Calu3 (cell line): ENCODE data around the gene LMTK2. TPM values are rescaled to one million over a fixed set of nuclear protein-coding genes. Genes with fewer than 3 reads are reported as not detected.

Experiments used
- BruUV-seq: library from RNA; stranded (reverse); fragments of 400-500 nt; replicated peaks from 2 replicates; lab custom pipeline; 2021; lab: Mats Ljungman, UMichigan
- CTCF ChIA-PET: fragments of 300-600 bp; sonication (Branson Sonifier 250); formaldehyde crosslinking; loops from one replicate; lab custom pipeline; 2022; ENCODE audit warnings: antibody characterized with exemption; lab: Charles Lee
- DNase-seq: peaks from one replicate; pipeline ENCODE4 v3.0.0; 2022
- H3K27ac Mint-ChIP-seq: one replicate; pipeline ENCODE4 v1.8.0; 2022; ENCODE audit warnings: mixed read lengths; ENCODE audit not compliant: unreplicated experiment
- H3K27me3 Mint-ChIP-seq: one replicate; pipeline ENCODE4 v1.8.0; 2022; ENCODE audit warnings: mixed read lengths; ENCODE audit not compliant: unreplicated experiment
- H3K36me3 Mint-ChIP-seq: one replicate; pipeline ENCODE4 v1.8.0; 2022; ENCODE audit warnings: mild to moderate bottlenecking, moderate library complexity, mixed read lengths; ENCODE audit not compliant: insufficient read depth, unreplicated experiment
- H3K4me1 Mint-ChIP-seq: one replicate; pipeline ENCODE4 v1.8.0; 2022; ENCODE audit warnings: mild to moderate bottlenecking, low read depth, mixed read lengths; ENCODE audit not compliant: unreplicated experiment
- H3K4me3 Mint-ChIP-seq: one replicate; pipeline ENCODE4 v1.8.0; 2022; ENCODE audit warnings: mild to moderate bottlenecking, low read depth, moderate library complexity, mixed read lengths; ENCODE audit not compliant: unreplicated experiment
- H3K9me3 Mint-ChIP-seq: one replicate; pipeline ENCODE4 v1.8.0; 2022; ENCODE audit warnings: low read depth, mixed read lengths; ENCODE audit not compliant: unreplicated experiment
- intact Hi-C: fragments of 100-400 bp; cut with micrococcal nuclease; formaldehyde crosslinking; loops from one replicate; pipeline ENCODE4 v1.10.0; 2022; ENCODE audit not compliant: unreplicated experiment
- total RNA-seq: library from RNA; stranded (reverse); gene quantifications from 2 replicates; pipeline ENCODE4 v1.2.3, GENCODE V29; 2022
- TF ChIP-seq, protein P1 (sequence below): fragments of 200-600 bp; IDR thresholded peaks from one replicate; pipeline ENCODE4 v1.8.0; 2022; ENCODE audit warnings: antibody characterized with exemption; ENCODE audit not compliant: unreplicated experiment

Gene LMTK2
- total RNA-seq, 1 experiment from 2014 or later: 29.9 TPM

DNA sequence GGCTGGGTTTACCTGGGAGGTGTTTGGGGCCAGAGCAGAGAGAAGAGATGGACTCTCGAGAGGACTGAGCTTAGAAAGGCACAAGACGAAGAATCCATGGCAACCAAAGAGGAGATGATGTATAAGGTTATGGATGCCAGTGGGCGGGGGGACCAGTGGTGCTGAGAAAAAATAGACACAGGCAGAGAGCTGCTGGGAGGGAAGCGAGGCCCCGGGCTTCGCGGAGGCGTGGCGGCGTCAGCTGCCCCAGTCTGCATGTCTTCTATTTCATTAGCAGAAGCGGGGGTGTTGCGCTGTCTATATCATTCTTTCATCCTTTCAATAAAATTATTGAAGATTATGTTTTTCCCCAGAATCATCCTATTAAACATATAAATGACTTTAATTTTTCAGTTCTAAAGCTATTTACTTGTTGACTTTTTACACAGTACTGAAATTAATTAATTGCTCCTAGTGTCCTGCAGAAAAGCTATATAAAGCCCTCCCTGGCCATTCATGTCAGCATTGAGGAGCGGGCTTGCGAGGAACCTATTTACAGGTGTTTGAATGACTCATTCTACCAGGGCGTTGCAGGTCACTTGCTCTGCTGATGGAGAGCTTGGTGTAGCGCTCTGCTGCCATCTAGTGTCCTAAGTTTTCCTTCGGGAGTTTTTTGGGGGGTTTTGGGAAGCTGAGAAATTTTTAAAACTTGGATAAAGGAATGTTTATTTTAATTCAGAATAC, 61.7 kb downstream of the LMTK2 start:
- CTCF ChIA-PET: interaction anchor here (1.0 to 2.0 kb wide), 4 partner anchors 33 to 146 kb away, joined by 3 to 32 read pairs (median 4); no protein-coding TSS in a partner anchor

DNA sequence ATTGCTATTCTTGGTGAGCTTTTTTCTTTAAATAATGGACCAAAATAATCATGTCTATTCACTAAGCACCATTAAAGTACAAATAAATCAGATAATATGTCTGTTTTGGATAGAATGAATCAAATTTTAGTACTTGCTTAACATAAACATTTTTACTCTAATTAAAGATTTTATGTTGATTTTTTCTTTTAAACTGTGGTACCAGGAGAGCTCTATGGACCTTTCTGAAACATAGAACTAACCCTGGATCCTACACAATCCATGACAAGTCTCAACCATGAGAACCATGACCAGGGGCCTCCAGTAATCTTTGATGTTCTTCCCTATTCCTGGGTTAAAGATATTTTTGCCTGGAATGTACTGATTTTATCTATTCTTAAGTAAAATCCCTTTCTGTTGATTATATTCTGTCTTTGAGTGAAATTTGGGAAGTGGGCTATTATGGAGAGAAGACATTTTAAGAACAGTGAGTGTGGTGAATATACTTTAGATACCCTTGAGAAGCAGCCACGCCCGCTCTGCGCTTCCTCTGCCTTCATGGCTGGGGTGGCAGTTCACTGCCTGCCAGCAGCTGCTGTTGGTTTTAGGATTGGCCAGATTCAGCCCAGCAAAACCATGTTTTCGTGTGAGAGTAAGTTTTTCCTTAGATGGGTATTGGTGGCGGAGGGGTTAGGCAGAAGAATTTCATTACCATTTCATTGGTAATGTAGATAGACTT, 62.4 kb downstream of the LMTK2 start:
- H3K36me3 Mint-ChIP-seq: no peaks in the 10 kb centered on the region
- H3K27me3 Mint-ChIP-seq: no peaks in the 10 kb centered on the region
- no TSS peak for BruUV-seq
- TF ChIP-seq, protein P1, sequence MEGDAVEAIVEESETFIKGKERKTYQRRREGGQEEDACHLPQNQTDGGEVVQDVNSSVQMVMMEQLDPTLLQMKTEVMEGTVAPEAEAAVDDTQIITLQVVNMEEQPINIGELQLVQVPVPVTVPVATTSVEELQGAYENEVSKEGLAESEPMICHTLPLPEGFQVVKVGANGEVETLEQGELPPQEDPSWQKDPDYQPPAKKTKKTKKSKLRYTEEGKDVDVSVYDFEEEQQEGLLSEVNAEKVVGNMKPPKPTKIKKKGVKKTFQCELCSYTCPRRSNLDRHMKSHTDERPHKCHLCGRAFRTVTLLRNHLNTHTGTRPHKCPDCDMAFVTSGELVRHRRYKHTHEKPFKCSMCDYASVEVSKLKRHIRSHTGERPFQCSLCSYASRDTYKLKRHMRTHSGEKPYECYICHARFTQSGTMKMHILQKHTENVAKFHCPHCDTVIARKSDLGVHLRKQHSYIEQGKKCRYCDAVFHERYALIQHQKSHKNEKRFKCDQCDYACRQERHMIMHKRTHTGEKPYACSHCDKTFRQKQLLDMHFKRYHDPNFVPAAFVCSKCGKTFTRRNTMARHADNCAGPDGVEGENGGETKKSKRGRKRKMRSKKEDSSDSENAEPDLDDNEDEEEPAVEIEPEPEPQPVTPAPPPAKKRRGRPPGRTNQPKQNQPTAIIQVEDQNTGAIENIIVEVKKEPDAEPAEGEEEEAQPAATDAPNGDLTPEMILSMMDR: no peak
- CTCF ChIA-PET: interaction anchor here (0.7 to 2.0 kb wide), 5 partner anchors 34 to 204 kb away, joined by 3 to 32 read pairs (median 4); no protein-coding TSS in a partner anchor
- no peak overlapping the region for H3K27ac Mint-ChIP-seq
- H3K4me3 Mint-ChIP-seq: no peak overlapping the region
- no peaks in the 10 kb centered on the region for H3K9me3 Mint-ChIP-seq
- intact Hi-C loops: loop anchor here (1.0 to 2.0 kb wide), 2 partner anchors 58 to 148 kb away; no protein-coding TSS in a partner anchor
- DNase-seq: no peak
- H3K4me1 Mint-ChIP-seq: no peaks in the 10 kb centered on the region

More for the DNA sequence above, 61.7 kb downstream of the LMTK2 start:
- peak overlapping the region; percentile 2 for H3K27ac Mint-ChIP-seq
- TF ChIP-seq, protein P1: peak; percentile 68
- intact Hi-C loops: loop anchor here (1.0 to 2.0 kb wide), 2 partner anchors 58 to 147 kb away; no protein-coding TSS in a partner anchor
- no peaks in the 10 kb centered on the region for H3K27me3 Mint-ChIP-seq
- H3K9me3 Mint-ChIP-seq: no peaks in the 10 kb centered on the region
- no peaks in the 10 kb centered on the region for H3K4me1 Mint-ChIP-seq
- DNase-seq: peak; percentile 66
- BruUV-seq: no TSS peak
- no peaks in the 10 kb centered on the region for H3K36me3 Mint-ChIP-seq
- H3K4me3 Mint-ChIP-seq: no peak overlapping the region

DNA sequence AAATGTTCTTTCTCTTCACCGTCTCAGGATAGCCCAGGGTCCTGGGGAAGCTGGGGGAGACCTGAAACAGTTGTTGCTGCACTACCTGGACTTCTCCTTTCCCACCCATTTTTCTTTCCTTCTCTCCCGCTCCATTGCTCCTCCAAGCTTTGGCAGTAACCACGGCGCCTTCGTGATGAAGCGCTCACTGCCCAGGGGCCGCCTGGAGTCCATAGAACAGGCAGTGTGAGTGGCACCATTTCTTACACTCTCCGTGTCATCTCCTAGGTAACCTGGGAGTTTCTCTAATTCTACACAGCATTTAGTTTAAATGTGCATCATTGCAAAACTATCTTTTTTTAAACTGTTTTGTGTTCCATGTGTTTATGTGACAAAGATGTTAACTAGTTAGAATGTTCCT, 64.3 kb downstream of the LMTK2 start:
- no peaks in the 10 kb centered on the region for H3K36me3 Mint-ChIP-seq
- intact Hi-C loops: no loop called here
- CTCF ChIA-PET: no interaction called here
- no peak for DNase-seq
- H3K27ac Mint-ChIP-seq: no peak overlapping the region
- TF ChIP-seq, protein P1: no peak
- H3K27me3 Mint-ChIP-seq: no peaks in the 10 kb centered on the region
- H3K9me3 Mint-ChIP-seq: no peaks in the 10 kb centered on the region
- no peaks in the 10 kb centered on the region for H3K4me1 Mint-ChIP-seq
- BruUV-seq: no TSS peak
- H3K4me3 Mint-ChIP-seq: no peak overlapping the region

DNA sequence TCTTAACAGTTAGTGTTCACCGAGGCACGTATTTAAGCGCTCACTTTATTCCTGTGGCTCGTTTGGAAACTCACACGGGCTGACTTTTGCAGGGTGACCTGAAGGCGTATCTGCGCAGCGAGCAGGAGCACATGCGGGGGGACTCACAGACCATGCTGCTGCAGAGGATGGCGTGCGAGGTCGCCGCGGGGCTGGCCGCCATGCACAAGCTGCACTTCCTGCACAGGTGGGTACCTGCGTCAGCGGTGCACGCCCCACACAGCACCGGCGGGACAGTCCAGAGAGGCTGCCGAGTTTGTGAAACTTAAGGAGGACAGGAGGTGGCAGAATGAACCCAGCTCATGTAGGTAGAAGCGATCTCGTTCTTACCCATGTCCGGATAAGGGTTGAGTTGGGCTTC, 64.8 kb downstream of the LMTK2 start:
- intact Hi-C loops: no loop called here
- H3K27me3 Mint-ChIP-seq: no peaks in the 10 kb centered on the region
- no peaks in the 10 kb centered on the region for H3K4me1 Mint-ChIP-seq
- BruUV-seq: no TSS peak
- H3K27ac Mint-ChIP-seq: no peak overlapping the region
- TF ChIP-seq, protein P1: no peak
- no peaks in the 10 kb centered on the region for H3K36me3 Mint-ChIP-seq
- no peak for DNase-seq
- H3K9me3 Mint-ChIP-seq: no peaks in the 10 kb centered on the region
- no peak overlapping the region for H3K4me3 Mint-ChIP-seq
- CTCF ChIA-PET: no interaction called here
